ENCODE results near the gene AGPS. TPM values are rescaled to one million over a fixed set of nuclear protein-coding genes. Genes with fewer than 3 reads are reported as not detected.

AGPS gene
- total RNA-seq, 1 donor from 2014 or later: 54.4 TPM

DNA sequence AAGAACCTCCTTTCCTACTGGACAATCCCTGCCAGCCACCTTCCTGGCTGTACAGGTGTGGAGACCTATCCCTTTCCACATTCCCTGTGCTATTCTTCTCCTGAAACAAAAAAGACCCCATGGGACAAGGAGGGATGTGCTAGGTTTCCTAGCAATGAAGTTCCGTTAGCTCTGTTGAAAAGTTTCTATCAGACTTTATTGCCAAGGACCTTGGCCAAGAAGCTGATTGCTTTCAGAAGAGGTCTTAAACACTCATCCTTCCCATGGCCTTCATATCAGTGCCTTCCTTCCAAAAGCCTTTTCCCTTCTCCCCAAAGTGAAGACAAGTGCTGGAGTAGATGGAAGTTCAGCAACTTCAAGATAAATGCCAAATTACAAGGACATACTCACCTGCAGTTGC lies 194.8 kb downstream of the AGPS start:
- Mint-ChIP-seq H3K9me3 (ENCODE audit: unreplicated experiment) (no peaks in the 10 kb centered on the region), H3K27ac (ENCODE audit: unreplicated experiment) (no peak overlapping the region), H3K4me1 (ENCODE audit: unreplicated experiment) (peaks cover 9% of the 10 kb centered on the region), H3K27me3 (ENCODE audit: unreplicated experiment) (peaks cover 1% of the 10 kb centered on the region), H3K4me3 (ENCODE audit: unreplicated experiment) (no peak overlapping the region), H3K36me3 (ENCODE audit: low read depth, unreplicated experiment) (peaks cover 3% of the 10 kb centered on the region)
- DNase-seq (ENCODE audit: low spot score): no peak
- TF ChIP-seq, protein P1, sequence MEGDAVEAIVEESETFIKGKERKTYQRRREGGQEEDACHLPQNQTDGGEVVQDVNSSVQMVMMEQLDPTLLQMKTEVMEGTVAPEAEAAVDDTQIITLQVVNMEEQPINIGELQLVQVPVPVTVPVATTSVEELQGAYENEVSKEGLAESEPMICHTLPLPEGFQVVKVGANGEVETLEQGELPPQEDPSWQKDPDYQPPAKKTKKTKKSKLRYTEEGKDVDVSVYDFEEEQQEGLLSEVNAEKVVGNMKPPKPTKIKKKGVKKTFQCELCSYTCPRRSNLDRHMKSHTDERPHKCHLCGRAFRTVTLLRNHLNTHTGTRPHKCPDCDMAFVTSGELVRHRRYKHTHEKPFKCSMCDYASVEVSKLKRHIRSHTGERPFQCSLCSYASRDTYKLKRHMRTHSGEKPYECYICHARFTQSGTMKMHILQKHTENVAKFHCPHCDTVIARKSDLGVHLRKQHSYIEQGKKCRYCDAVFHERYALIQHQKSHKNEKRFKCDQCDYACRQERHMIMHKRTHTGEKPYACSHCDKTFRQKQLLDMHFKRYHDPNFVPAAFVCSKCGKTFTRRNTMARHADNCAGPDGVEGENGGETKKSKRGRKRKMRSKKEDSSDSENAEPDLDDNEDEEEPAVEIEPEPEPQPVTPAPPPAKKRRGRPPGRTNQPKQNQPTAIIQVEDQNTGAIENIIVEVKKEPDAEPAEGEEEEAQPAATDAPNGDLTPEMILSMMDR (IDR thresholded peaks at IDR 0.05; ENCODE audit: unreplicated experiment): no peak

- Mint-ChIP-seq H3K4me3 (ENCODE audit: unreplicated experiment) (no peak overlapping the region), H3K27ac (ENCODE audit: unreplicated experiment) (no peak overlapping the region), H3K36me3 (ENCODE audit: low read depth, unreplicated experiment) (peaks cover 3% of the 10 kb centered on the region), H3K27me3 (ENCODE audit: unreplicated experiment) (peaks cover 1% of the 10 kb centered on the region), H3K4me1 (ENCODE audit: unreplicated experiment) (peaks cover 9% of the 10 kb centered on the region), H3K9me3 (ENCODE audit: unreplicated experiment) (no peaks in the 10 kb centered on the region)
- TF ChIP-seq, protein P1 (IDR thresholded peaks at IDR 0.05; ENCODE audit: unreplicated experiment): no peak
- no peak for DNase-seq (ENCODE audit: low spot score)
Observed at GRCh38 chr2:177588671-177589070, 196.1 kb downstream of the AGPS start.

DNA sequence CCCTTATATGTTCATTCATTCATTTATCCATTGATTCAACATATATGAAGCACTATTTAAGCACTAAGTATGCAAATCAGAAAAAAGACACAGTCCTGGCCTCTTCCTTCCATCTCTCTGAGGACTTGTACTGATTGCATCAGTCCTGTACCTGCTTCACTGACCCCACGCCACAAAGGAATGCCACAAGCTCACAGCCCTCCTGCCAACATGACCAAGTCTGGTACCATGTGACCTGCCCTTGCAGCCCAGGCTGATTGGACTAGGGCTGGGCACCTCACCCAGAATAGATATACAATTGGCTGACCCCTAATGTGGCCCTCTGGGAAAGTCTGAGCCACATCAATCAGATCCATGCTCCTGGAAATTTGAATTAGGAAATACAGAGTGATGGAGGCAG lies 196.6 kb downstream of the AGPS start:
- Mint-ChIP-seq H3K4me3 (ENCODE audit: unreplicated experiment) (no peak overlapping the region), H3K4me1 (ENCODE audit: unreplicated experiment) (peaks cover 9% of the 10 kb centered on the region), H3K9me3 (ENCODE audit: unreplicated experiment) (no peaks in the 10 kb centered on the region), H3K27me3 (ENCODE audit: unreplicated experiment) (peaks cover 1% of the 10 kb centered on the region), H3K27ac (ENCODE audit: unreplicated experiment) (no peak overlapping the region), H3K36me3 (ENCODE audit: low read depth, unreplicated experiment) (peaks cover 3% of the 10 kb centered on the region)
- DNase-seq (ENCODE audit: low spot score): no peak
- TF ChIP-seq, protein P1 (IDR thresholded peaks at IDR 0.05; ENCODE audit: unreplicated experiment): no peak

DNA sequence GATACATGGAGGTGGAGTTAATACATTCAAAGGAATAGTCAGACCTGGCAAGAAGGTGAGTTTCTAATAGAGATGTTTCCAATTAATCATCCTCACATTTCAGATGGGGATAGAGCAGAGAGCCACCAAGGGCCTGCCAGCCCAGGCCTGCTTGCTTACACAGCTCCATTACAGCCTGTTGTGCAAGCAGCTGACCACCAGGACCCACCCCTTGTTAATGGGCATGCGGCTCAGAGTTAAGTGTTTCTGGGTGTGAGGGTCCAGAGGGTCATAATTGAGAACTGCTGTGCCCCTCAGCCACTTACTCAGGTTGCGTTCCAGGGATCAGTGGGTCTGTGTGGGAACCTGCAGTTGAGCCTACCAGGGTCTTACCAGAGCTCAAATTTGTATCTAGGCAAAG lies 199.8 kb downstream of the AGPS start:
- H3K4me1 Mint-ChIP-seq (ENCODE audit: unreplicated experiment): peaks cover 4% of the 10 kb centered on the region
- H3K4me3 Mint-ChIP-seq (ENCODE audit: unreplicated experiment): no peak overlapping the region
- TF ChIP-seq, protein P1 (IDR thresholded peaks at IDR 0.05; ENCODE audit: unreplicated experiment): no peak
- H3K36me3 Mint-ChIP-seq (ENCODE audit: low read depth, unreplicated experiment): peaks cover 3% of the 10 kb centered on the region
- DNase-seq (ENCODE audit: low spot score): no peak
- peaks cover 1% of the 10 kb centered on the region for H3K27me3 Mint-ChIP-seq (ENCODE audit: unreplicated experiment)
- no peak overlapping the region for H3K27ac Mint-ChIP-seq (ENCODE audit: unreplicated experiment)
- H3K9me3 Mint-ChIP-seq (ENCODE audit: unreplicated experiment): no peaks in the 10 kb centered on the region

DNA sequence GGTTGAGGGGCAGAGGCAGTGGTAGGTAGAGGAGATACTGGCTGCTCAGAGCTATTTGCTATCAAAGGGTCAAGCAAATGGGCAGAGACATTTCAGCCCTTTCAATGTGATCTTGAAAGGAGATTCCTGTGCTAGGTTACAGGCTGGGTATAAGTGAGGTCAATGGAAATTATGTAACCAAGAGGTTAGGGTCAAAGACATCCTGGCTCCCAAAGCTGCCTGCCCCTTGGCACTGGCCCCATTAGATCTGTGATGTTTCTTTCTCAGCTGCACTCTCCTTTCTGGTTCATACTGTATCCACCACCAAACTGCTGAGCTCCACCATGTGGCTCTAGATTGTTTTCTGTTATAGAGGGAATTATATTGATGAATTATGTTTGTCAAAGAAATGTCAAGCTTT lies 200.4 kb downstream of the AGPS start:
- Mint-ChIP-seq H3K36me3 (ENCODE audit: low read depth, unreplicated experiment) (peaks cover 3% of the 10 kb centered on the region), H3K27ac (ENCODE audit: unreplicated experiment) (no peak overlapping the region), H3K4me1 (ENCODE audit: unreplicated experiment) (peaks cover 4% of the 10 kb centered on the region), H3K27me3 (ENCODE audit: unreplicated experiment) (peaks cover 1% of the 10 kb centered on the region), H3K9me3 (ENCODE audit: unreplicated experiment) (no peaks in the 10 kb centered on the region), H3K4me3 (ENCODE audit: unreplicated experiment) (no peak overlapping the region)
- TF ChIP-seq, protein P1 (IDR thresholded peaks at IDR 0.05; ENCODE audit: unreplicated experiment): no peak
- DNase-seq (ENCODE audit: low spot score): no peak

All from endothelial cell (in vitro differentiated cells).